Activated CD4-positive, CD25-positive, alpha-beta regulatory T cell treated with anti-CD3 and anti-CD28 coated beads, Interleukin-2, amount 50 U/mL, for 72 hours (primary cell): Measurements from ENCODE around the gene CEP350.

Experiments
- DNase-seq: peaks from one replicate; pipeline ENCODE4 v3.0.0; 2021

The CEP350 gene

DNA sequence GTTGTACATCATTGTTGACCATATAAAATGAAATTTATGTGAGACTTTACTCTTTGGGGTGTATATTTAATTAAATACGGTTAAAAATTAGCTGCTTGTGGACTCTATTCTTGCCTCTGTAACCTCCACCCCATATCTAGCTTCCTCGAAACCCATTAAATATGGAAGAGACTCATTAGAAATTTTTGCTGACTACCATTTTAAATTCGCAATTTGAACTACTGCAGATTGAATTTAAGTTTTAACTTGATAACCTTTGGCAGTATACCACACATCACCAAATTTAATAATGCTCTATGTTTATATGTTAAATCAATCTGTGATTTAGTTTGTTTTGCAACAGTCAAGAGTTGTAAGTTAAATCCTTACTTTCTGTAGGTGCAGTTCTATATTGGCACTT, 111.5 kb downstream of the CEP350 start:
- DNase-seq = no peak

DNA sequence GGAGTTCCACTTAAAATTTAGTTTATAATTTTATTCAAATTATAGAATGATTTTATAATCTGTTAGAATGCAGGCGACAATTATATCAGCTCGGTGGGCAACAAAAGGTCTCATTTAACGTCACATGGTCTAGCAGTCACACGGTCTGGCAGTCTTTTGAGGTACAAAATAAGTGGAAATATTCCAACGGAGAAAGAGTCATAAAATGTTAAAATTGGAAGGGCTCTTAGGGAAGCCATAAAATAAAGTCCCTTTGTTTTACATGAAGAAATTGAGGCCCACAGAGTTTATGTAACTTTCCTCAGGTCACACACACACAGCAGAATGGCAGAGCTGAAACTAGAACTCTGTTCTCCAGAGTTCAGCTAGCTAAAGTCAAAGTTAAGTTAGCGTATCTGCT, 115.7 kb downstream of the CEP350 start:
- no peak for DNase-seq

GRCh38 chr1:180071759-180072158, 117.1 kb downstream of the CEP350 start:
- no peak for DNase-seq

- no peak for DNase-seq
Measured at GRCh38 chr1:180080439-180080838, 125.8 kb downstream of the CEP350 start.

- no peak for DNase-seq
Measured at GRCh38 chr1:180081474-180081873, 126.9 kb downstream of the CEP350 start.

DNA sequence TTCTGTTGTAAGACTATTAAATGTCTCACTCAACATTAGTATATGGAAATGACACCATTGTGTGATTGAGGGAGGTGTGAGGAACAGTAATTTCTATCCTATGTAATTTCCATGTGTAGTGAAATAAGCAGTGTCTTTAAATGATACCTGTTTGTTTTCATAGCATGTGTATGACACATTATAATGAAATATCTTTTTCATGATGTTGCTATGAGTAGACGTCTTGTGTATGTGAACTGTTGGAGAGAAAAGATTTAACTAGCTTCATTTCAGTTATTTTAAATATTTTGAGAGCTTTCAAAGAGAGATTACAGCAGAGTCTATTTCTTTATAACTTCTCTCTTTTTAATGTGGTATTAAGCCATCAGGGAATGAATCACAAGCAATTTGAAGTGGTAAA, 128.6 kb downstream of the CEP350 start:
- DNase-seq = no peak

- DNase-seq = no peak
Measured at GRCh38 chr1:180084867-180085266, 130.3 kb downstream of the CEP350 start.

DNA sequence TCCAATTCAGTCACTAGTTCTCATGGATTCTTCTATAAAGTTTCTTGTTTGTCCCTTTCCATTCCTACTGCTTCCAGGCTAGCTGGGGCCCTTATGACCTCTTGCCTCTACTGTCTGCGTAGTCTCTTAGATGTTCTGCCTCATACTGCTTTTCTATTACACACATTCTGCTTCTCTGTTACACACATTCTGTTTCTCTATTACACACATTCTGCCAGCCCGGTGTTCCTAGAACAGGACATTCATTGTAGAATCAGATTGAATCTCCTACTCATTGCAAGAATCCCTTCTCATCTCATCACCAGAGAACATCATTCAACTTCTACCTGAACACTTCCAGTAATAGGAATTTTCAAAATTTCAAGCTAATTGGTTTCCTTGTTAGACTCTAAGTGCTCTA, 130.7 kb downstream of the CEP350 start:
- no peak for DNase-seq

GRCh38 chr1:180092931-180093650, 138.5 kb downstream of the CEP350 start:
- no peak for DNase-seq

- no peak for DNase-seq
Measured at GRCh38 chr1:180094705-180095295, 140.2 kb downstream of the CEP350 start.

GRCh38 chr1:180096584-180097325, 142.1 kb downstream of the CEP350 start:
- no peak for DNase-seq

DNA sequence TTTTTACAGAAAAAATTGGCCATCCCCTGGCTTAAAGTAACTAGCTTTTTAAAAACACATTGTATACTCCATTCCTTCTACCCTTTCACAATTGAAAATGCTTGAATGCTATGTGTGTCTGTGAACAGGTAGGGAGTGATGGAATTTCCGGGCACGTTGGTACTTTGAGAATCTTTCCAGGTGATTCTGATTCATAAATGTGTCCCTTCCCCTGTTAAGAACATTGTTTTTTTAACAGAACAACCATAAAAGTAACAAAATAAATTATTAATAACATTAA, 142.7 kb downstream of the CEP350 start:
- DNase-seq = no peak

DNA sequence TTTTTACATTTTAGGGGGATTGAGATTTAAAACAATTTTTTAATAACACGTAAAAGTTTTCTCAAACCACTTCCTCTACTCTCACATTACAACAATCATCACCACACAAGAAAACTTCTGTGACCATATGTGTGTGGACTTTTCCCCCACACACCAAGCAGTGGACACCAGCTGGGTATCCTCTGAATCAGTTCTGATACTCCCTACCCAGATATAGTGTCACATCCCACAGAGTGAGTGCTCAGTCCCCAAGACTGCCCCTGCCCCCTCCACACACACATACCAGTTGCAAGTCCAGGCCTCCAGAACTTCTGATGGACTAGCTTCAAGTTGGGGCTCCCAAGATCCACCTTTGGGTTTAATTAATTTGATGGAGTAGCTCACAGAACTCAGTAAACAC, 146.8 kb downstream of the CEP350 start:
- no peak for DNase-seq

DNA sequence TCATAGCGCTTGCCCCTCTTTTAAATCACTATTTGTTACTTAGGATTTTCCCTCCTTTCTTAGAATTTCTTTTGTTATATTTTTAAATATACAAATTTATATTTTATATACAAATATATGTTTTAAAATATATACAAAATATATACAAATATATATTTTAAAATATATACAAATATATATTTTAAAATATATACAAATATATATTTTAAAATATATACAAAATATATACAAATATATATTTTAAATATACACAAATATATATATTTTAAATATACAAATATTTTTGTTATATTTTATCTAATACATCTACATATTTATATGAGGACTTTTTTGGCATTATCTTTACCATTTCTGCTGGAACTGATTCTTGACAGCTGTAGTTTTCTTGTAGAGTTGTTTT, 149.2 kb downstream of the CEP350 start:
- no peak for DNase-seq

GRCh38 chr1:180112091-180112490, 157.5 kb downstream of the CEP350 start:
- DNase-seq = no peak

DNA sequence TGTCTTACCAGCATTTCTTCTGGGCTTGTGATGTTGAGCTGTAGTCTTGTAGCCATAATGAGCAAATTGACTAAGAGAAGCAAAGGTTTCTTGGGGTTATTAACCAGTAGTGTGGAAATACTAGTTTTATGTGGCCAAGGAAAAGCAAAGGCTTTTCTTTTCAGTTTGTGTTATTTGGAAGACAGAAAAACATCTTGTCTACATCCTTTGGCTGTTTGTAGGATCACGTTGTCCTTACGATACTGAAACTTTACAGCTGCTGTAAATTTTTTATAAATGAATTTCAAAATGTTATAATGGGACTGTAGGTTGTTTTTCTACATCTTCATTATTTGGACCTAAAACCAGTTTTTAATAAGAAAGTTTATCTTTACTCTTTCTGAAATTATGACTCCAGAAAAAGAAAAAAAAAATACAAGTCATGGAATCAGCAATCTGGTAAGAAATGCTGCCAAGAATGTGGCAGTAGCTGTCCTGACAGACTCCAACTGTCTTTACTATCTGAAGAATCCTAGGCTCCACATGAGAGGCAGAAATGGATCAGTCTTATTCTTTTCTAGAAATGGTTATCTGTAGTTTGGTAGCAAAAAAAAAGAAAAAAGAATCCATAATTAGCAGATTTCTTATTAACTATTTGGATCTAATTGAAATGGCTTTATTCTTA, 158.5 kb downstream of the CEP350 start:
- no peak for DNase-seq

GRCh38 chr1:180114396-180114945, 159.9 kb downstream of the CEP350 start:
- DNase-seq = no peak

GRCh38 chr1:180116964-180117763, 162.6 kb downstream of the CEP350 start:
- no peak for DNase-seq

DNA sequence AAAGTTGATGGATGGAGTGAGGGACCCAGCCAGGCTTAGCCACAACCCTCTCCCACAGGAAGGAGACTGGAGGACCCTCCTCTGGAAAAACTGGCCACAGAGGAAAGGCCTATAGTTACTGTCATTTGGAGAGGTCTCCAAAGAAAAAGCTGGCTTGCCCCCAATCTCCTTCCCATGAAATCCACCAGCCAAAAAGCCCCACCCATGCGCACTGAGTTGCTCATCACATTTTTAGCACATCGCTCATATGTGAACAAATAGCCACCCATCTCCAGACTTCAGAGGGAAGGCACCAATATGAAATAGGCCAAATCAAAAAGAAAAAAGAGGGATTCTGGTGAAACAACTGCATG, 163.1 kb downstream of the CEP350 start:
- no peak for DNase-seq

DNA sequence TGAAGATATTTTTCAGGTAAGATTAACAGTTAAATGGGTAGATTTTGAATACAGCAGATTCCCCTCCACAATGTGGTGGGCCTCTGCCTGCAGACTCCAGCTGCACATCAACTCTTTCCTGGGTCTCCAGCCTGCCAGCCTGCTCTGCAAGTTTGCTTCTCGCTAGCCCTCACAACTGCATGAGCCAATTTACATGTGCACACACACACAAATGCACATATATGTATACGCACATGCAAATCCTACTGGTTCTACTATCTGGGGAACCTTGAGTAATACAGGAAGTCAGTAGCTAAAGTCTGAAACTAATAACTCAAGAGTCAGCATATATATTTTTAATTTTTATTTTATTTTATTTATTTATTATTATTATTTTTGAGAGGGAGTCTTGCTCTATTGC, 165.2 kb downstream of the CEP350 start:
- DNase-seq = no peak

GRCh38 chr1:180123463-180123936, 168.9 kb downstream of the CEP350 start:
- no peak for DNase-seq

DNA sequence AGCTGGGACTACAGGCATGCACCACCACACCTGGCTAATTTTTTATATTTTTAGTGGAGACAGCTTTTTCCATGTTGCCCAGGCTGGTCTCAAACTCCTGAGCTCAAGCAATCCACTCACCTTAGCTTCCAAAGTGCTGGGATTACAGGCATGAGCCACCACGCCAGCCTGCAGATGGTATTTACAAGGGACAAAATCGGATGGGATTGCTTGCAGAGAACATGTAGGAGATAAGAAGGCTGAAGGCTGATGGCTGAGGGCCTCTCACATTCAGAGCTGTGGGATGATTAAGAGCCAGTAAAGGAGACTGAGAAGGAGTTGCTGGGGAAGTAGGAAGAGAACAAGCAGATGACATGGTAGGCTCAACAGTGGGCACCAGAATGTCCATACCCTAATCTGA, 176.0 kb downstream of the CEP350 start:
- DNase-seq = no peak

- DNase-seq = no peak
Measured at GRCh38 chr1:180131510-180131909, 176.9 kb downstream of the CEP350 start.
